Mesangial cell (primary cell): ENCODE measurements around the gene PACSIN3. TPM values are rescaled to one million over a fixed set of nuclear protein-coding genes. Genes with fewer than 3 reads are reported as not detected.

Experiments used
- total RNA-seq: library from RNA; depleted of rRNA; stranded (reverse); fragments of >200 nt; gene quantifications from 2 replicates; pipeline ENCODE4 v1.2.3, GENCODE V29; 2015

Gene PACSIN3
- total RNA-seq = 30.0 and 42.7 TPM in 2 replicates

GRCh38 chr11:47186076-47186699, at the start of gene PACSIN3:
PACSIN3 (minus strand) TSS chr11:47186434; CDS start chr11:47182727, 3,707 bp downstream.

GRCh38 chr11:47176328-47177228, 9.7 kb downstream of the PACSIN3 start, which contains the start of gene ARFGAP2:
ARFGAP2 (minus strand) TSS chr11:47176879; CDS start chr11:47176853, 26 bp downstream.

Other genes starting within 250 kb of the PACSIN3 start
- 29.7 and 56.7 TPM in 2 replicates for gene CSTPP1, start 249.7 kb downstream of the PACSIN3 start, total RNA-seq
- gene ARFGAP2, start 9.6 kb downstream of the PACSIN3 start, total RNA-seq = 76.3 and 88.0 TPM in 2 replicates
- gene DDB2, start 28.5 kb upstream of the PACSIN3 start, total RNA-seq = 21.3 and 43.2 TPM in 2 replicates
- gene ACP2, start 62.4 kb upstream of the PACSIN3 start, total RNA-seq = 38.3 and 56.3 TPM in 2 replicates
- gene NR1H3, start 71.6 kb upstream of the PACSIN3 start, total RNA-seq = 8.8 and 15.7 TPM in 2 replicates
- 18.4 and 22.1 TPM in 2 replicates for gene MADD, start 83.7 kb upstream of the PACSIN3 start, total RNA-seq
- not detected in 2 replicates for gene MYBPC3, start 166.3 kb upstream of the PACSIN3 start, total RNA-seq
- gene SPI1, start 192.1 kb upstream of the PACSIN3 start, total RNA-seq = not detected in 2 replicates
- 110 and 188 TPM in 2 replicates for gene SLC39A13, start 222.2 kb upstream of the PACSIN3 start, total RNA-seq
- gene PSMC3, start 240.0 kb upstream of the PACSIN3 start, total RNA-seq = 85.3 and 192 TPM in 2 replicates